Endothelial cell of umbilical vein (primary cell): ENCODE measurements around the gene MIEF1. TPM values are rescaled to one million over a fixed set of nuclear protein-coding genes. Genes with fewer than 3 reads are reported as not detected.

ENCODE experiments used
- BruUV-seq: library from RNA; stranded (reverse); fragments of 400-500 nt; replicated peaks from 2 replicates; lab custom pipeline; 2021; lab: Mats Ljungman, UMichigan
- CTCF ChIA-PET: fragments of 300-600, 350-600 bp; sonication (Branson Sonifier 250); formaldehyde crosslinking; loops from one replicate; lab custom pipeline; 2021; ENCODE audit warnings: antibody characterized with exemption, inconsistent platforms; lab: Charles Lee
- POLR2A ChIA-PET: fragments of 300-600, 350-600 bp; sonication (Branson Sonifier 250); formaldehyde crosslinking; loops from one replicate; lab custom pipeline; 2021; ENCODE audit warnings: antibody characterized with exemption, inconsistent platforms; lab: Charles Lee
- DNase-seq: peaks from one replicate; pipeline ENCODE4 v3.0.0-alpha.2; 2011; ENCODE audit warnings: low read depth, low spot score
- FAIRE-seq: peaks from 2 replicates; lab custom pipeline; 2011; peaks lifted over from hg19 to GRCh38; lab: Jason Lieb, UNC
- H2AFZ ChIP-seq: 2 replicates; pipeline ENCODE4 v1.6.0; 2012; ENCODE audit warnings: low read depth, low read length, control low read depth, inconsistent platforms
- H3K27ac ChIP-seq: 2 replicates; pipeline ENCODE4 v1.5.1; 2011; ENCODE audit warnings: low read depth, mild to moderate bottlenecking, control low read depth, low read length, moderate library complexity; ENCODE audit not compliant: insufficient read depth
- H3K27me3 ChIP-seq, 2 experiments: 2 replicates each; pipeline versions ENCODE4 v1.6.0 to v1.6.1; 2011; ENCODE audit warnings: low read length in 2 of 2, mixed read lengths in 1 of 2; ENCODE audit not compliant: control insufficient read depth in 2 of 2, insufficient read depth in 2 of 2
- H3K36me3 ChIP-seq, 2 experiments: 2 replicates in 1 of 2; 3 replicates in 1 of 2; pipeline ENCODE4 v1.5.1; 2011; ENCODE audit warnings: low read length in 2 of 2, mild to moderate bottlenecking in 1 of 2, moderate library complexity in 1 of 2; ENCODE audit not compliant: control insufficient read depth in 2 of 2, insufficient read depth in 2 of 2; ENCODE audit errors: extremely low read depth in 1 of 2
- H3K4me1 ChIP-seq: 3 replicates; pipeline ENCODE4 v1.5.1; 2011; ENCODE audit warnings: mild to moderate bottlenecking, low read length; ENCODE audit not compliant: control insufficient read depth, insufficient read depth; ENCODE audit errors: extremely low read depth
- H3K4me2 ChIP-seq: 2 replicates; pipeline ENCODE4 v1.6.1; 2011; ENCODE audit warnings: low read length, control low read depth, mixed read lengths; ENCODE audit not compliant: insufficient read depth
- H3K4me3 ChIP-seq, 3 experiments: fragments of 200-600 bp in 1 of 3; sonication (generic), shearing (Covaris generic) in 1 of 3; replicated peaks in 1 of 3; 2 replicates each; pipeline ENCODE4 v1.5.1; 2011 to 2016; ENCODE audit warnings: control low read depth in 3 of 3, low read length in 3 of 3, mild to moderate bottlenecking in 2 of 3, inconsistent platforms in 1 of 3, low read depth in 1 of 3, moderate library complexity in 1 of 3; ENCODE audit not compliant: insufficient read depth in 1 of 3
- H3K79me2 ChIP-seq: 2 replicates; pipeline ENCODE4 v1.6.0; 2012; ENCODE audit warnings: low read length, inconsistent platforms; ENCODE audit not compliant: control insufficient read depth, insufficient read depth
- H3K9ac ChIP-seq: replicated peaks from 2 replicates; pipeline ENCODE3; 2011; ENCODE audit warnings: low read length, control low read depth; ENCODE audit not compliant: insufficient read depth; ENCODE audit errors: extremely low read depth
- H3K9me1 ChIP-seq: replicated peaks from 3 replicates; pipeline ENCODE4 v1.6.0; 2011; ENCODE audit warnings: mild to moderate bottlenecking, low read length; ENCODE audit not compliant: control insufficient read depth, insufficient read depth; ENCODE audit errors: extremely low read depth
- H3K9me3 ChIP-seq: replicated peaks from 2 replicates; pipeline ENCODE4 v1.5.1; 2012; ENCODE audit warnings: low read length, inconsistent platforms; ENCODE audit not compliant: control insufficient read depth, insufficient read depth
- H4K20me1 ChIP-seq: replicated peaks from 2 replicates; pipeline ENCODE3; 2011; ENCODE audit warnings: mild to moderate bottlenecking, low read length; ENCODE audit not compliant: control insufficient read depth, insufficient read depth; ENCODE audit errors: extremely low read depth
- EZH2 ChIP-seq: IDR thresholded peaks from 2 replicates; pipeline ENCODE4 v1.6.1; 2012; ENCODE audit warnings: borderline replicate concordance, low read depth, mild to moderate bottlenecking, moderate library complexity, low read length, inconsistent platforms; ENCODE audit not compliant: severe bottlenecking
- FOS ChIP-seq: IDR thresholded peaks from 2 replicates; pipeline ENCODE4 v1.6.1; 2011; ENCODE audit warnings: mild to moderate bottlenecking, low read length, moderate library complexity, borderline replicate concordance; ENCODE audit not compliant: insufficient read depth
- GATA2 ChIP-seq: IDR thresholded peaks from 2 replicates; pipeline ENCODE4 v1.7.0; 2011; ENCODE audit warnings: low read depth, mild to moderate bottlenecking, moderate library complexity, mixed read lengths, low read length; ENCODE audit not compliant: insufficient read length, insufficient read depth
- JUN ChIP-seq: IDR thresholded peaks from 2 replicates; pipeline ENCODE4 v1.6.1; 2011; ENCODE audit warnings: borderline replicate concordance, low read depth; ENCODE audit not compliant: insufficient read length, insufficient read depth
- MYC ChIP-seq: IDR thresholded peaks from one replicate; pipeline ENCODE4 v1.6.1; 2011; ENCODE audit warnings: mild to moderate bottlenecking, low read depth, low read length
- POLR2A ChIP-seq: IDR thresholded peaks from 2 replicates; pipeline ENCODE4 v1.6.1; 2012; ENCODE audit warnings: low read depth, mild to moderate bottlenecking, control low read depth, low read length
- POLR2AphosphoS5 ChIP-seq: IDR thresholded peaks from 2 replicates; pipeline ENCODE4 v1.6.1; 2012; ENCODE audit warnings: low read depth, mild to moderate bottlenecking, control low read depth, low read length, moderate library complexity; ENCODE audit not compliant: insufficient read depth
- dilution Hi-C: fragments of 300-500 bp; cut with MboI; formaldehyde crosslinking; loops from one replicate; pipeline ENCODE4 v1.15.0; 2019; ENCODE audit warnings: low sequenced_read_pairs; ENCODE audit not compliant: extremely low pct_ligation_motif_present
- intact Hi-C: fragments of 100-400 bp; cut with micrococcal nuclease; formaldehyde crosslinking; loops from one replicate; pipeline ENCODE4 v1.10.0; 2022
- polyA plus RNA-seq, 4 experiments: library from polyadenylated mRNA; depleted of rRNA in 3 of 4; stranded (reverse) in 3 of 4; unstranded in 1 of 4; fragments of >200 nt; gene quantifications; 2 replicates each; pipeline versions ENCODE4 v1.2.1 to v1.2.3, GENCODE V29; 2011 to 2012; ENCODE audit warnings: missing spikeins in 1 of 4
- total RNA-seq: library from RNA; stranded (reverse); gene quantifications from 2 replicates; pipeline ENCODE4 v1.2.3, GENCODE V29; 2021
- TF ChIP-seq, protein P1 (sequence below), 2 donors: IDR thresholded peaks; 1 replicate in 1 of 2; 2 replicates in 1 of 2; pipeline ENCODE4 v1.5.1; 2011; ENCODE audit warnings: low read length in 2 of 2, mild to moderate bottlenecking in 2 of 2, moderate library complexity in 2 of 2, control low read depth in 1 of 2, inconsistent platforms in 1 of 2, low read depth in 1 of 2; ENCODE audit not compliant: insufficient read depth in 1 of 2; ENCODE audit errors: extremely low read depth in 1 of 2
- TF ChIP-seq, protein P2 (sequence below): IDR thresholded peaks from 2 replicates; pipeline ENCODE4 v1.6.1; 2011; ENCODE audit not compliant: insufficient read depth, insufficient read length

Gene MIEF1
- total and polyA plus RNA-seq, 2 donors (not counting 3 experiments of a cell fraction or from before 2014, with no cell fraction given) = 14.2 to 31.1 TPM

DNA sequence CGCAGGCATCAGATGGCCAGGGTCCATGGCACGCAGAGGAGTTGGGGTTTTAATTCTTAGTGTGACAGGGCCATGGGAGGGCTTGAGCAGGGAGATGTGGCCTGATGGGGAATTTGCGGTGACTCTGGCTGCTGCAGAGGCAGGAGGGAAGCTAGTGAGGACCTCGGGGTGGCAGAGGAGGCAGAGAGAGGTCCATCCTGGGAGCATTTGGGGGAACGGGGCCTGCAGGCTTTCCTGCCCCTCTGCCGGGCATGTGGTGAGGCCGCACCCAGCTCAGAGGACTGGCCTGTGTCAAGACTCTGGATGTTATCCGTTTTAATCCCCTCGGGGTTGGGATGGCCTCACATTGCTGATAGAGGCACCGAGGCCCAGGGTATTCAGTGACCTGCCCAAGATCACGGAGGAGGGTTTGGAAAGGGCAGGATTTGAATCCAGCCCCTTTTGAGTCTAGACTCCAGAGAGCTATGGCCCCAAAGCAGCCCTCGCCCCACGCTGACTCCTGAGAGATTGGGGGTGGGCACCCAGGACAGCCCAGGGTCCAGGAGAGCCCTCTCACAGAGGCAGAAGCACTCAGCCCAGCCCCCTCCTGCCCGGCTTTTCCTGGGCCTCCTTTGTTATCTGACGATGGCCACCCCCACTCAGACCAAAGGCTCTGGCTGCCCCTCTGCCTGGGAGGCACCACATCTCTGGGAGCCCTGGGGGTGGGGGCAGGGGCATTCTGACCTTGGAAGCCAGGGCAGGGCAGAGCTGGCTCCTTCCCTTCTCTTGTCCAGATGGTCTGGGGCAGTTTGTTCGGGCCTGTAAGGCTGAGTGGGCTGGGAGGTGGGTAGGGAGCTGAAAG is 31.4 kb upstream of the MIEF1 start:
- H3K4me2 ChIP-seq = no peak overlapping the region
- no peaks in the 10 kb centered on the region for H3K36me3 ChIP-seq
- TF ChIP-seq GATA2 (no peak), POLR2A (no peak), POLR2AphosphoS5 (no peak), EZH2 (no peak), JUN (no peak), FOS (no peak), MYC (no peak)
- TF ChIP-seq, protein P1, sequence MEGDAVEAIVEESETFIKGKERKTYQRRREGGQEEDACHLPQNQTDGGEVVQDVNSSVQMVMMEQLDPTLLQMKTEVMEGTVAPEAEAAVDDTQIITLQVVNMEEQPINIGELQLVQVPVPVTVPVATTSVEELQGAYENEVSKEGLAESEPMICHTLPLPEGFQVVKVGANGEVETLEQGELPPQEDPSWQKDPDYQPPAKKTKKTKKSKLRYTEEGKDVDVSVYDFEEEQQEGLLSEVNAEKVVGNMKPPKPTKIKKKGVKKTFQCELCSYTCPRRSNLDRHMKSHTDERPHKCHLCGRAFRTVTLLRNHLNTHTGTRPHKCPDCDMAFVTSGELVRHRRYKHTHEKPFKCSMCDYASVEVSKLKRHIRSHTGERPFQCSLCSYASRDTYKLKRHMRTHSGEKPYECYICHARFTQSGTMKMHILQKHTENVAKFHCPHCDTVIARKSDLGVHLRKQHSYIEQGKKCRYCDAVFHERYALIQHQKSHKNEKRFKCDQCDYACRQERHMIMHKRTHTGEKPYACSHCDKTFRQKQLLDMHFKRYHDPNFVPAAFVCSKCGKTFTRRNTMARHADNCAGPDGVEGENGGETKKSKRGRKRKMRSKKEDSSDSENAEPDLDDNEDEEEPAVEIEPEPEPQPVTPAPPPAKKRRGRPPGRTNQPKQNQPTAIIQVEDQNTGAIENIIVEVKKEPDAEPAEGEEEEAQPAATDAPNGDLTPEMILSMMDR (IDR thresholded peaks at IDR 0.05; ENCODE audit: extremely low read depth in 1 of 2, insufficient read depth in 1 of 2, low read depth in 1 of 2, low read length in 2 of 2) = no peak
- TF ChIP-seq, protein P2, sequence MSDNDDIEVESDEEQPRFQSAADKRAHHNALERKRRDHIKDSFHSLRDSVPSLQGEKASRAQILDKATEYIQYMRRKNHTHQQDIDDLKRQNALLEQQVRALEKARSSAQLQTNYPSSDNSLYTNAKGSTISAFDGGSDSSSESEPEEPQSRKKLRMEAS = no peak
- H3K9ac ChIP-seq = no peak overlapping the region
- dilution Hi-C loops = no loop called here
- FAIRE-seq (no peak), DNase-seq (no peak)
- intact Hi-C loops = no loop called here
- H3K27me3 ChIP-seq = no peaks in the 10 kb centered on the region
- no peak overlapping the region for H3K27ac ChIP-seq
- no peaks in the 10 kb centered on the region for H3K9me3 ChIP-seq
- ChIA-PET POLR2A (no interaction called here), CTCF (no interaction called here)
- no peaks in the 10 kb centered on the region for H3K79me2 ChIP-seq
- no peak overlapping the region for H2AFZ ChIP-seq
- H3K9me1 ChIP-seq = no peaks in the 10 kb centered on the region
- H3K4me1 ChIP-seq = peaks cover 3% of the 10 kb centered on the region
- H4K20me1 ChIP-seq = no peaks in the 10 kb centered on the region
- H3K4me3 ChIP-seq = no peak overlapping the region
- BruUV-seq = no TSS peak
